GM12878 (cell line): ENCODE data around the gene ST6GALNAC3. TPM values are rescaled to one million over a fixed set of nuclear protein-coding genes. Genes with fewer than 3 reads are reported as not detected.

Experiments used
- ATAC-seq: fragments of 200-7000 bp; cut with Tn5 transposase; 3 replicates; pipeline ENCODE4 v1.9.1; 2020; ENCODE audit warnings: mild to moderate bottlenecking, moderate library complexity
- BruUV-seq: library from RNA; stranded (reverse); fragments of 400-500 nt; replicated peaks from 2 replicates; lab custom pipeline; 2021; lab: Mats Ljungman, UMichigan
- CTCF ChIA-PET: fragments of 300-600 bp; sonication (Branson Sonifier 250); formaldehyde crosslinking; extraction: SDS; loops from one replicate; lab custom pipeline; 2021; ENCODE audit warnings: inconsistent platforms; lab: Yijun Ruan, JAX
- POLR2A ChIA-PET: fragments of 350-600 bp; formaldehyde crosslinking; extraction: SDS; loops from one replicate; lab custom pipeline; 2021; ENCODE audit warnings: inconsistent platforms; lab: Charles Lee
- RAD21 ChIA-PET: fragments of 300-600 bp; sonication (Branson Sonifier 250); formaldehyde crosslinking; loops from one replicate; lab custom pipeline; 2023; ENCODE audit warnings: antibody characterized with exemption; ENCODE audit not compliant: unreplicated experiment; lab: Charles Lee
- SMC1A ChIA-PET: fragments of 300-600 bp; sonication (Branson Sonifier 250); formaldehyde crosslinking; loops from one replicate; lab custom pipeline; 2023; ENCODE audit not compliant: unreplicated experiment, uncharacterized antibody; lab: Charles Lee
- DNase-seq: peaks from one replicate; pipeline ENCODE4 v3.0.0-alpha.2; 2011; ENCODE audit warnings: low read depth, low spot score
- FAIRE-seq: peaks from 3 replicates; lab custom pipeline; 2011; peaks lifted over from hg19 to GRCh38; lab: Jason Lieb, UNC
- H2AFZ ChIP-seq: 2 replicates; pipeline ENCODE4 v1.6.0; 2011; ENCODE audit warnings: low read depth, low read length, control low read depth; ENCODE audit not compliant: control insufficient read depth
- H3K27ac ChIP-seq: 2 replicates; pipeline ENCODE4 v1.5.1; 2011; ENCODE audit warnings: control low read depth; ENCODE audit not compliant: control insufficient read depth, insufficient read depth
- H3K27me3 ChIP-seq, 2 experiments: replicated peaks in 1 of 2; 2 replicates each; pipeline versions ENCODE4 v1.6.0 to v1.6.1; 2011; ENCODE audit warnings: low read length in 1 of 2; ENCODE audit not compliant: control insufficient read depth in 2 of 2, insufficient read depth in 2 of 2
- H3K36me3 ChIP-seq, 2 experiments: 2 replicates each; pipeline ENCODE4 v1.5.1; 2011; ENCODE audit warnings: low read length in 1 of 2; ENCODE audit not compliant: control insufficient read depth in 2 of 2, insufficient read depth in 2 of 2
- H3K4me1 ChIP-seq: 2 replicates; pipeline ENCODE4 v1.6.1; 2011; ENCODE audit warnings: mild to moderate bottlenecking, low read length, moderate library complexity, mixed read lengths; ENCODE audit not compliant: control insufficient read depth, insufficient read depth
- H3K4me2 ChIP-seq: 2 replicates; pipeline ENCODE4 v1.6.0; 2011; ENCODE audit warnings: control low read depth; ENCODE audit not compliant: control insufficient read depth, insufficient read depth
- H3K4me3 ChIP-seq: fragments of 200-600 bp; sonication (generic); 2 replicates; pipeline ENCODE4 v1.5.1; 2016
- H3K79me2 ChIP-seq: 2 replicates; pipeline ENCODE4 v1.6.0; 2011; ENCODE audit warnings: low read length; ENCODE audit not compliant: control insufficient read depth, insufficient read depth
- H3K9ac ChIP-seq: 2 replicates; pipeline ENCODE4 v1.8.0; 2011; ENCODE audit warnings: low read length, control low read depth, mixed read lengths; ENCODE audit not compliant: control insufficient read depth, insufficient read depth
- H3K9me3 ChIP-seq: replicated peaks from 3 replicates; pipeline ENCODE4 v1.5.1; 2011; ENCODE audit warnings: mild to moderate bottlenecking, low read length; ENCODE audit not compliant: control insufficient read depth, insufficient read depth
- H4K20me1 ChIP-seq: 2 replicates; pipeline ENCODE4 v1.6.0; 2011; ENCODE audit not compliant: control insufficient read depth, insufficient read depth
- ATF2 ChIP-seq: IDR thresholded peaks from 2 replicates; pipeline ENCODE4 v1.6.1; 2012; ENCODE audit warnings: low read length, inconsistent platforms
- BCLAF1 ChIP-seq: fragments of 450-650 bp; IDR thresholded peaks from 2 replicates; pipeline ENCODE4 v1.6.1; 2017; ENCODE audit warnings: antibody characterized with exemption, mild to moderate bottlenecking, moderate library complexity
- ETV6 ChIP-seq, 2 experiments: fragments of 450-650 bp in 1 of 2; IDR thresholded peaks in 1 of 2; conservative IDR thresholded peaks in 1 of 2; 2 replicates each; pipeline ENCODE4 v1.6.1; 2014; ENCODE audit warnings: antibody characterized with exemption in 1 of 2, borderline replicate concordance in 1 of 2, low read depth in 1 of 2, mild to moderate bottlenecking in 1 of 2, moderate library complexity in 1 of 2
- NR2C1 ChIP-seq: fragments of 450-650 bp; IDR thresholded peaks from 2 replicates; pipeline ENCODE4 v1.6.1; 2017; ENCODE audit warnings: antibody characterized with exemption, mild to moderate bottlenecking, moderate library complexity
- RELA ChIP-seq: fragments of 450-650 bp; IDR thresholded peaks from 2 replicates; pipeline ENCODE4 v1.8.0; 2014; ENCODE audit warnings: borderline replicate concordance; ENCODE audit not compliant: partially characterized antibody
- ZNF24 ChIP-seq: fragments of 450-650 bp; IDR thresholded peaks from 2 replicates; pipeline ENCODE4 v1.6.1; 2017; ENCODE audit warnings: antibody characterized with exemption, mild to moderate bottlenecking
- WGBS: methylation state at CpG from one replicate; pipeline ENCODE4 v1.1.6; 2016; ENCODE audit warnings: low lambda C conversion rate; ENCODE audit not compliant: insufficient replicate concordance, insufficient coverage; ENCODE audit errors: missing lambda C conversion rate; 5-methylcytosine and 5-hydroxymethylcytosine counted together
- in situ Hi-C: fragments of 300-500 bp; cut with MboI; formaldehyde crosslinking; loops from 9 replicates; pipeline ENCODE4 v1.14.3; 2018; ENCODE audit warnings: mixed read lengths
- intact Hi-C: fragments of 100-400 bp; cut with micrococcal nuclease; formaldehyde crosslinking; loops from one replicate; pipeline ENCODE4 v1.14.2; 2022; ENCODE audit not compliant: unreplicated experiment
- polyA plus RNA-seq, 11 experiments: library from polyadenylated mRNA; depleted of rRNA in 4 of 11; unstranded in 6 of 11; stranded (reverse) in 5 of 11; fragments of >200 nt; fragmentation: Nextera tagmentation in 4 of 11; fragmentation: Illumina TruSeq in 1 of 11; extraction: Ambion mirVana in 4 of 11; extraction: Trizol in 1 of 11; gene quantifications; 1 replicate in 1 of 11; 2 replicates in 10 of 11; pipeline versions ENCODE4 v1.2.1 to v1.2.3, GENCODE V29; 2011 to 2016; ENCODE audit warnings: inconsistent platforms in 2 of 11, missing spikeins in 2 of 11, low read depth in 1 of 11
- total RNA-seq, 4 experiments: library from RNA; depleted of rRNA in 3 of 4; stranded (reverse); fragments of >200 nt in 3 of 4; fragmentation: Illumina TruSeq in 1 of 4; extraction: Trizol in 1 of 4; gene quantifications; 2 replicates each; pipeline versions ENCODE4 v1.2.1 to v1.2.3, GENCODE V29; 2013 to 2021

The ST6GALNAC3 gene
- total and polyA plus RNA-seq, 10 of the 15 experiments (the other 5 are each of a cell fraction or from before 2014, with no cell fraction given): 0.04 to 0.68 (median 0.18) TPM; not detected in 3

DNA sequence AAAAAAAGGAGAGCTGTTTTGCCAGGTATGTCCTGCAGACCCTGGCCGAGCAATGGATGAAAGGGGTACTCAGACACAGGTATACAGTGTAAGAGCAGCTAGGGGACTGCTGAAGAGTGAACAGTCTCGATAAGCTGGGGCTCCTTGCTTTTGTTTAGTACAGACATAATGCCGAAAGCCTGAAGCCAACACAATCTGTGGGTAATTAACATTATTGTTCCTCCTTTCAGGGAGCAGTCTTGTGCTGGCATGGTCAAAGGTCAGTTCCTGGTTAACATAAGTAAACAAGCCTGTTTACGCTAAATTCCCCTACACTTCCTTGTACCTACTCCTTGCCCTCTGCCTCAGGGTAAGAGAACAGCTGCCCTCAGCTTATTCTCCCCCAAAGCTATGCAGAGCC, 520.5 kb downstream of the ST6GALNAC3 start:
- 40% methylated on average over 4 of the region's 4 CpGs for WGBS
- Histone ChIP-seq H3K4me2 (no peak overlapping the region), H3K36me3 (no peaks in the 10 kb centered on the region), H3K9me3 (no peaks in the 10 kb centered on the region), H3K79me2 (no peaks in the 10 kb centered on the region), H4K20me1 (no peaks in the 10 kb centered on the region), H3K27ac (no peak overlapping the region), H3K4me1 (no peaks in the 10 kb centered on the region), H3K4me3 (no peak overlapping the region), H3K27me3 (no peaks in the 10 kb centered on the region; a peak in 1 of 4 replicates), H3K9ac (no peak overlapping the region), H2AFZ (no peak overlapping the region)
- POLR2A ChIA-PET: no interaction called here
- no peak for DNase-seq
- intact Hi-C loops (no loop called here), in situ Hi-C loops (no loop called here)
- SMC1A ChIA-PET: no interaction called here
- CTCF ChIA-PET: no interaction called here
- ATAC-seq: no peak
- no TSS peak for BruUV-seq
- FAIRE-seq: no peak
- RAD21 ChIA-PET: no interaction called here
- TF ChIP-seq ZNF24 (no peak), RELA (no peak), NR2C1 (no peak), ATF2 (no peak), BCLAF1 (no peak), ETV6 (conservative IDR thresholded peaks at IDR 0.05 in 1 of 2, IDR thresholded peaks at IDR 0.05 in 1 of 2; ENCODE audit: borderline replicate concordance in 1 of 2, low read depth in 1 of 2) (no peak)
